ENCODE measurements around the gene PTPRD. TPM values are rescaled to one million over a fixed set of nuclear protein-coding genes. Genes with fewer than 3 reads are reported as not detected.

PTPRD gene
- total RNA-seq, 1 donor from 2014 or later: not detected

DNA sequence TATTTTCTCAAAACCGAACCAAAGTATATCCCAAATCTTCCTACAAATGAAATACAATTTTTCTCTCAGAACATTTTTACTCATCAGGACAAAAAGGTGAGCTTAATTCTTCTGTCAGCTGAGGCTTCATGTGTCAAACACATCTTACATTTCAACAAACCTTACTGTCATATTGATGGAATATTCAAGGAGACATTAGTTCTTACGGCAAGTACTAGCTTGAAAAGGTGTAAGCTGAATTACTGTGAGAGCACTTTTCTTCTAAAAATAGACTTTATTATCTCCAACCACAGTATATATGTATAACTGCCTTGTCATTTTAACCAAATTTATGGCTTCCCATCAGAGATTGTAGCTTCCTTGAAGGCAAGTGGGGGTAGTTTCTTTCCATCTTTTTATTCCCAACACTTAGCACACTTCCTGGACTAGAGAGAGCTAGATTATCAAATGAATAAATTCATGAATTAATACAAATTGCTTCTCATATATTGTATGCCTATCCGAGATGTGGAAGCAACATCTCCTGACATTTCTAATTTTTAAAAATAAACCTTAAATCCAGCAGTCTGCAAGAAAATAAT is 1990.5 kb downstream of the PTPRD start:
- intact Hi-C loops (cut with micrococcal nuclease): no loop called here

DNA sequence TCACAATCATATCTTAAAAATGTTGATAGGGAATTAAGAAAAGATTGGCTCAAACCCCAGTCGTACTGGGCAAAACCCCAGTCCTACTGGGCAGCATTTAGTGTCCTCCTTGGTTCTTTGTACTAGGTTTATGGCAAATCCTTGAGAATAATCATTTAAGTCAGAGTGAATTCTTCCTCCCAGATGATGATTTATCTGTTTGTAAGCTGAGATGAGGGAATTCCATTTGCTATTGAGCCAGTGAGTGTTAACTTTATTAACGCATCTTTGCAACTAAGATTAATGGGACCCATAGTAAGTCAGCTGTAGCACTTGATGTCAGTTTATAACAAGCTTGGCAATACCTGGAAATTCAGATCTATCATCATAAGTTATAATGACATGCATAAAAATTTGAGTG is 1991.4 kb downstream of the PTPRD start:
- intact Hi-C loops (cut with micrococcal nuclease): no loop called here

GRCh38 chr9:8616414-8616813 is 1996.4 kb downstream of the PTPRD start:
- intact Hi-C loops (cut with micrococcal nuclease): no loop called here

DNA sequence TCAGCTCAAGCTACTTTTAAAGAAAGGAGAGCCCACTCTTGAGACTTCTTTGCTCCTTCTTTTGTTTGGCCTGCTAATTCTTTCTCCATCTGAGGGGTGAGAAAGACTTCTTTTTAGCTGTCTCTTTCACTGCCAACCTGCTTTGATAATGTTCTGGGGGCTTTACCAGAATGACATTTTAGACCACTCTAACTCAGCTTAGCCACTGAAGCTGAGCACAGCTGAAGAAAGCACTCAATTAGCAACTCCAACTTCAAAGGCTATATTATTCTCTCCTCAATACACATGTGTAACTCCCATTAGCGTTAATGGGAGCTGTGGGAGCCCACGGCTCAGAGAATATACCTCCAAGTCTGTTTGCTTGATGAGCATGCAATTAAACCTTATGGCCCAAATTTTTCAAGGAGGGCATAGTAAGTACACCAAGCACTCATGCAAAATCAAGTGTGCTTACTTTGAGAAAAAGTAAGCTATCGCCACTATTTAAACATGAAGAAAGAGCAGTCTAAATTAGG is 1997.8 kb downstream of the PTPRD start:
- intact Hi-C loops (cut with micrococcal nuclease): no loop called here

DNA sequence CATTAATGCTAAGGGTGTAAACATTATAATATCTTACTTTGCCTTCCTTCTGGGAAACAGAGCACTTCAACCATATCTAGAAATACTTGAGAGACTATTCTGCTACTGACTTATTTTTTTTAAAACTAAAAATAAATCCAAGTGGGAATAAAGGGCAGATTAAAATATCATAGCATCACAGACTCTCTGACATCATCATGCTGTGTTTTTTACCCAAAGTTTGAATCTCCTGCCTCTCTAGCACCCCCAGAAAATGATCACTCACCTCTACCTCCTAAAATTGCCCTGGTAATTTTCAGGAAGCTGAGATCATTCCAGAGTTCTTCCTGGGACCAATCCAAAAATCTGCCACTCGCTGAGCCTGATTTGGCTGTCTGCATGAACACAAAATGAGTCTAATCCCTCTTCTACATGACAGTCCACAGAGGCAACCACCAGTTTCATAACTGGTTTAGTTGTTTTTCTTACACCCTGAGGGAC is 1999.4 kb downstream of the PTPRD start:
- intact Hi-C loops (cut with micrococcal nuclease): no loop called here

DNA sequence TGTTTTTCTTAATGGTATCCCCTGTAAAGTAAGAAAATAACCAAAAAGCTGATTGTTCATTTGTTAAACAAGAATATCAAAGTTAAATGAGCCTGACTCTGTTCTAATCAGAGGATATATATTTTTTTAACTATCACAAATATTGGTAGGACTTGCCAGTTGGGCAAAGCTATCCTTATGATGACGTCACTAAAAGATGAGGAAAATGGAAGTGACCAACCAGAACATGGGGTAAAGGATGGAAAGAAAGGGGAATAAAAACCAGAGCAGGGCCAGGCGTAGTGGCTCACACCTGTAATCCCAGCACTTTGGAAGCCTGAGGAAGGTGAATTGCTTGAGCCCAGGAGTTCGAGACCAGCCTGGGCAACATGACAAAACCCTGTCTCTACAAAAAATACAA is 2001.6 kb downstream of the PTPRD start:
- intact Hi-C loops (cut with micrococcal nuclease): no loop called here

DNA sequence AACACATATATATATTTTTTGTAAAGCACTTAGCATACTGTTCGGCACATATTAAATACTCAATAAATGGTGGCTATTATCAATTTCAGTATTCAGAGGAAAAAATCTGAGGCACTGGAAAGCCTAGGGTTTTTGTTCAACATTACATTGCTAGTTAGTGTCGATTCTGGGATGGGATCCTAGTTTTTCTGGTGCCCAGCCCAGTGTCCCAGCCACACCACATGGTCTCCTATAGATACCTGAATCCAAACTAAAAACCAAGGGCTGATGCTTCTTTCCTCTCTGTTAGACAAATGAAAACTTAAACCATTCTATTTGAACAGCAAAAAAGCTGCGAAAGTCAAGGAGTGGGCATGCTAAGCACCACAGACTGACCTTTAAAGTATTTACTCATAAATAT is 2002.5 kb downstream of the PTPRD start:
- intact Hi-C loops (cut with micrococcal nuclease): no loop called here

DNA sequence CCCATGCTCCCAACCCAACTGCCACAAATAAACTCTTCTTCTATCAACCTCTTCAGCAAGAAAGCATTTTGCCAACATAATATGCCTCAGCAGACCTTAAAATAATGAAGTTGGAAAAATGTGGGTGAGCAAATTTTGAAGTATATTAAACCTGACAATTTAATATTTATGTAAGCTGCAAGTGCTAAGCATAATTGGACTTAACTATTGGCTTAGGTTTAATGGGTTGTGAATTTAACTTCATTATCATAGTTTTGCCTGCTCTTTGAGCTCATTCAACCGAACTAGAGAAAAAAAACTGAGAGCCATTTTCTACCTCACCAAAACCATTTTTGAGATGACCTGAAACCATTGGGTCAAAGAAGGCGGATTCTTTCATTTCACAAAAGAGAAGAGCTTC is 2007.7 kb downstream of the PTPRD start:
- intact Hi-C loops (cut with micrococcal nuclease): no loop called here

- intact Hi-C loops (cut with micrococcal nuclease): no loop called here
Measured at GRCh38 chr9:8604201-8604600, 2008.6 kb downstream of the PTPRD start.

- intact Hi-C loops (cut with micrococcal nuclease): no loop called here
Measured at GRCh38 chr9:8600914-8601680, 2011.7 kb downstream of the PTPRD start.

- intact Hi-C loops (cut with micrococcal nuclease): no loop called here
Measured at GRCh38 chr9:8599937-8600336, 2012.9 kb downstream of the PTPRD start.

DNA sequence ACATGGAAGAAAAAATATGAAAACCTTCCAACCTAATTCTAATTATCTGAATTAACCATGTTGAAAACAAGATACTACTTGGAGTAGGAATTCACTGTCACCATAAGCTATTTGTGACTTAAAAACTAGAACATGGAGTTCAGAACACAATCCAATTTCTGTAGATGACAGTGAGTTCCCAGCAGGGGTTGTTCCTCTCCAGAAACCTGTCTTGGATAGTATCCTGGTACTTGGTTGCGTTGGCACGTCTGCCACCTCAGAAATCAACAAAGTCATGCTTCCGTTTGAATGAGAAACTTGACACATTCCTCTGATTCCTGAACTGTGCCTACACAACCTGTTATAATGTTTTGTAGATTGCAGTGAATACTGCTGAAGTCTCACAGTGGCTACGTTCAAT is 2023.3 kb downstream of the PTPRD start:
- intact Hi-C loops (cut with micrococcal nuclease): no loop called here

GRCh38 chr9:8585036-8585435 is 2027.8 kb downstream of the PTPRD start:
- intact Hi-C loops (cut with micrococcal nuclease): no loop called here

- intact Hi-C loops (cut with micrococcal nuclease): no loop called here
Measured at GRCh38 chr9:8579661-8580060, 2033.1 kb downstream of the PTPRD start.

DNA sequence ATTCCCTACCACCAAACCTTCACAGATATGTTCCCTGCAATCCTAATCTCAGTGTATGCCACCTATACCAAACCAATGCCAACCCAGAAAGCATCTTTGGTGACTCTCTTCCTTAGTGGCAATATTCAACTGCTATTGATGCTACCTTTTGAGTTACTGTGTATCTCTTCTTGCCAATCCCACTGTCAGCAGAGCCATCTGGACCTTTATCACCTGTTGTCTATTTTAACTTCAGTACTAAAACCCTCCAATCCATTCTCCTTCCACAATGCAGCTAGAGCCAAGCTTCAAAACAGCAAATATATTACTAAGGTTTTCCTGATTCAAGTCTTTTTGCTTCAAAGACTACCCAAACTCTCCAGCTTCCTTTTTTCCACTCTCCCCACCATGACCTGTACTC is 2036.1 kb downstream of the PTPRD start:
- intact Hi-C loops (cut with micrococcal nuclease): no loop called here

- intact Hi-C loops (cut with micrococcal nuclease): no loop called here
Measured at GRCh38 chr9:8574846-8575245, 2038.0 kb downstream of the PTPRD start.

- intact Hi-C loops (cut with micrococcal nuclease): no loop called here
Measured at GRCh38 chr9:8572209-8572608, 2040.6 kb downstream of the PTPRD start.

DNA sequence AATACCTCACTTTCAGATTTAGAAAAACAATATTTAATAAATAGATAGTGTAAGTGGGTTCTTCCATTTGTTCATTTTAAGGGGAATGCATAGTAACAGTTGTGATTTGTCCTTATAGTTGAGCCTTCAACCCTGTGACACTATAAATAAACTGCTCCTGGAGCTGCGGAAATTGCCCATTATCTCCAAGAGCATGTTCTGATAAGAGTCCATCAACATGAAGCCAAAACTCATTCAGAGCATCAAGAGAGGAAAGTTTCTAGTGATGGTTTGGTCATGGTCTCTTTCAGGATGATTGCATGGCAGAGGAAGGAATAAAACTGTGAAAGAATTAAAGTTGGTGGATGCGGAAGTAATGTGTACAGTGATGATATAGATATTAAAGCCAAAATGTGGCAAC is 2041.2 kb downstream of the PTPRD start:
- intact Hi-C loops (cut with micrococcal nuclease): no loop called here

DNA sequence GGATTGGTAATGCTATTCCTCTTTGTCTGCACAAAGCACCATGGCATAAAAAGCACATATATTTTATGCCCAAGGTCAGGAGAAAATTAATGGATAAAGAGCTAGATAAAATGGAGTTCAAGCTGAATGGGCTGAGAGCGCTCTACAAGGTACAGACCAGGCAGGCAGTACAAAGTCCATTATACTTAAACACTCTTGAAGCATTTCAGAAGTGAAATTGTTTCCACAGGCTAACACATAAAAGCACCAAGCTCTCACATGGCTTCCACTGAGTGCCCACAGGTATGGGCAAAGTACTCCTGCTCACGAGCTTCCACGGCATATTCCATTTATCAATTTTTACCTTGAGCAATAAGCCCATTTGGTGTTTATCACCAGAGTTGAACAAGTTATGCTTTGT is 2042.0 kb downstream of the PTPRD start:
- intact Hi-C loops (cut with micrococcal nuclease): no loop called here

DNA sequence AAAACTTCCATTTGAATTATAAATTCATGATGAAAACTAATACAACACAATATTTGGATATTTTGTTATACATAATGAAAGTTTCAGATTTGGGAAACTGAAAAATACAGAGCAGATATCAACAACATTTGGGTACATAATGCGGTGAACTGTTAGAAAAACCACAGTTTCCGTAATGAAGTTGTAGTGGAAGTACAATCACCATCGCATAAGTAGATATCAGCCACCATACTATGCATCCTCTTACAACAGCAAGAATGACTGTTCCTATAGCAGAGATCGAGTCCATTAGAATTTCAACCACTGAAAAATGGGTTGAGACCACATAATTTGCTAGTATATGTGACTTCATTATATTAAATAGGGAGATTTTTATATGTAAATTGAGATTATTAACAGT is 2043.0 kb downstream of the PTPRD start:
- intact Hi-C loops (cut with micrococcal nuclease): no loop called here

DNA sequence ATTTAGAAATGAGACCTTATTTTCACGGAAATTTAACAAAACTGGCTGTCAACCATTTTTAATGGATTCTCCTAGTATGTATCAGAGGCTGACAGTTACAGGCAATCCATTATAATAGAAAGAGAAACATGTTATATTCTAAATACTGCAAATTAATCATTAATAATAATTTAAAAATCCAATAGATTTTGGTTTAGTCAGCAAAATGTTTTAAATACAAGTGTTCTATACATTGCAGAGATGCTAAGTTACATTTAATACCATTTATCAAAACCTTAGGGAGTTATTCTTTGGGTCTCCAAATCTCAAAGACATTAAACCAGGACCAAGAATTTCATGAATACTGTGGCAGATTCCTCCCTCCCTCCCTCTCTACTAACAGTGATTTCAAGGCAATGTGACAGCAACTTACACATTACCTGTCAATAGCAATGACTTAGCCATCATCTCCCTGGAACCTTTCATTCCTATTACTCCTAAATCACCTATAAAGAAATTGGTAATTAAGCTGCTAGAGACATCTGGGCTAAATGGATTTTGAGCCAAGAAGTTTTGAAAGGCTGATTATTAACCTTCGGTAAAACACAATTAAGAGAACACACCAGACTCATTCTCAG is 2044.7 kb downstream of the PTPRD start:
- intact Hi-C loops (cut with micrococcal nuclease): no loop called here

DNA sequence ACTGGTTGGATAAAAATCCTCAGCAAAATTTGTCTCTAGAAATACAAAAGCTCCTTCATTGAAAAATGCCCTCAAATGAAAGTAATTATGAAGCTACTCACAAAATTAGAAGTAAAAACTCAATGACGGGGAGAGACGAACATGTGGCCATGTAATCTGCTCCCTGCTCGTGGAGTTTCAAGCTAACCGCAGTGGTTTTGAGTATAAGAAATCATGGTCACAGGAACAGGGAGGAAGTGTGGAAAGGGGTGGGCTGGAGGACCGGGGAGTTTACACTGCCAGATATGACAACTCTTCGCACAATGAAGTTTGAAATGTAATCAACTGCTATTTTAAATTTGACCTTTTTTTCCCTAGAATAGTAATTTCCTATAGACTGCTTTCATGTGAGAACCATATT is 2047.8 kb downstream of the PTPRD start:
- intact Hi-C loops (cut with micrococcal nuclease): no loop called here

Measured in T-helper 1 cell treated with Interleukin-12 subunit alpha and Interleukin-12 subunit beta and Interleukin-4 antibody, amounts not matched to agents 30 ng/mL and 1 ng/mL, for 36 hours (primary cell).